Mononuclear cell (primary cell): Measurements from ENCODE around the gene FMO4. TPM values are rescaled to one million over a fixed set of nuclear protein-coding genes. Genes with fewer than 3 reads are reported as not detected.
"Not testable (repeated sequence)": the region's sequence is repeated elsewhere in the genome, so short reads cannot be mapped to it uniquely, and the experiment has no call there.

Experiments
- H3K27me3 ChIP-seq: 2 replicates; pipeline ENCODE4 v1.6.0; 2011; ENCODE audit warnings: low read length, control low read depth; ENCODE audit not compliant: insufficient read depth
- H3K4me1 ChIP-seq: 2 replicates; pipeline ENCODE4 v1.5.1; 2011; ENCODE audit warnings: mild to moderate bottlenecking, low read length, control low read depth; ENCODE audit not compliant: insufficient read depth
- H3K4me3 ChIP-seq: 2 replicates; pipeline ENCODE4 v1.5.1; 2011; ENCODE audit warnings: mild to moderate bottlenecking, low read length, moderate library complexity
- H3K9me3 ChIP-seq: 2 replicates; pipeline ENCODE4 v1.5.1; 2011; ENCODE audit warnings: low read depth, mild to moderate bottlenecking, control low read depth, low read length
- total RNA-seq: library from RNA; depleted of rRNA; stranded (reverse); fragments of >200 nt; gene quantifications from one replicate; pipeline ENCODE4 v1.2.3, GENCODE V29; 2012

FMO4 gene
- total RNA-seq, 1 donor, result 1.6 TPM

GRCh38 chr1:171299342-171299741 lies 14.6 kb upstream of the FMO4 start:
- Histone ChIP-seq H3K4me1 (no peaks in the 10 kb centered on the region), H3K4me3 (no peak overlapping the region), H3K9me3 (peaks cover 31% of the 10 kb centered on the region), H3K27me3 (peaks cover 9% of the 10 kb centered on the region)

GRCh38 chr1:171300401-171300800 lies 13.6 kb upstream of the FMO4 start:
- Histone ChIP-seq H3K4me1 (no peaks in the 10 kb centered on the region), H3K27me3 (peaks cover 9% of the 10 kb centered on the region), H3K4me3 (no peak overlapping the region), H3K9me3 (peaks cover 31% of the 10 kb centered on the region)

GRCh38 chr1:171310661-171311087 lies 3.3 kb upstream of the FMO4 start:
- Histone ChIP-seq H3K4me1 (peaks cover 7% of the 10 kb centered on the region), H3K9me3 (no peaks in the 10 kb centered on the region), H3K27me3 (no peaks in the 10 kb centered on the region), H3K4me3 (no peak overlapping the region)

- Histone ChIP-seq H3K9me3 (no peaks in the 10 kb centered on the region), H3K27me3 (no peaks in the 10 kb centered on the region), H3K4me3 (no peak overlapping the region), H3K4me1 (peaks cover 7% of the 10 kb centered on the region)
These were observed 2.0 kb upstream of the FMO4 start for GRCh38 chr1:171311771-171312558.

- Histone ChIP-seq H3K4me3 (no peak overlapping the region), H3K9me3 (no peaks in the 10 kb centered on the region), H3K27me3 (no peaks in the 10 kb centered on the region), H3K4me1 (peaks cover 7% of the 10 kb centered on the region)
These were observed 606 bp upstream of the FMO4 start for GRCh38 chr1:171313319-171313834.

- no peak overlapping the region for H3K4me3 ChIP-seq
- no peaks in the 10 kb centered on the region for H3K27me3 ChIP-seq
- no peaks in the 10 kb centered on the region for H3K4me1 ChIP-seq
- no peaks in the 10 kb centered on the region for H3K9me3 ChIP-seq
These were observed 15.3 kb downstream of the FMO4 start for GRCh38 chr1:171329251-171329650.

DNA sequence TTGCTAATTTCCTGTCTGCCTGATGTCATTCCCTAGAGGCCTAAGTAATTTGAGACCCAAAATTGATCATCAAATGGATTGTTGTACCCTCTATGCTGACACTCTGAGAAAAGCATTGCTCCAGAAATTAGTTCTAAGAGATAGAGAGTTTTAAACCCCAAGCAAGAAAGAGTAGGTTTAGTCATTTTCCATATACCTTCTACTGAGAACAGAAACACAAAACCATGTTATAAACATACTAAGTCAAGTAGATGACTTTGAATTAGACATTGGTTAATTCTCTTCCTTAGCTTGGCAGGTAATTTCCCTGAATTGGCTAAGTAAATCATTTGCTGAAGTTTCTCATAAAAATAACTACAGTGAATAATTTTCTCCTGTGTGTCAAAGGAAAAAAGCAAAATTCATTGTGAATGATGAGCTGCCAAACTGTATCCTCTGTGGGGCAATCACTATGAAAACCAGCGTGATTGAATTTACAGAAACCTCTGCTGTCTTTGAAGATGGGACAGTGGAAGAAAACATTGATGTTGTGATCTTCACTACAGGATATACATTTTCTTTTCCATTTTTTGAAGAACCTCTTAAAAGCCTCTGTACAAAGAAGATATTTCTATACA lies 20.1 kb downstream of the FMO4 start:
- Histone ChIP-seq H3K4me3 (no peak overlapping the region), H3K4me1 (no peaks in the 10 kb centered on the region), H3K9me3 (no peaks in the 10 kb centered on the region), H3K27me3 (no peaks in the 10 kb centered on the region)

GRCh38 chr1:171335964-171336363 lies 22.0 kb downstream of the FMO4 start:
- Histone ChIP-seq H3K4me1 (no peaks in the 10 kb centered on the region), H3K4me3 (no peak overlapping the region), H3K27me3 (no peaks in the 10 kb centered on the region), H3K9me3 (no peaks in the 10 kb centered on the region)

GRCh38 chr1:171339345-171339744 lies 25.4 kb downstream of the FMO4 start:
- not testable (repeated sequence) for H3K27me3 ChIP-seq, H3K4me3 ChIP-seq, H3K4me1 ChIP-seq, H3K9me3 ChIP-seq

- no peak overlapping the region for H3K4me3 ChIP-seq
These were observed 29.9 kb downstream of the FMO4 start for GRCh38 chr1:171343727-171344472.

DNA sequence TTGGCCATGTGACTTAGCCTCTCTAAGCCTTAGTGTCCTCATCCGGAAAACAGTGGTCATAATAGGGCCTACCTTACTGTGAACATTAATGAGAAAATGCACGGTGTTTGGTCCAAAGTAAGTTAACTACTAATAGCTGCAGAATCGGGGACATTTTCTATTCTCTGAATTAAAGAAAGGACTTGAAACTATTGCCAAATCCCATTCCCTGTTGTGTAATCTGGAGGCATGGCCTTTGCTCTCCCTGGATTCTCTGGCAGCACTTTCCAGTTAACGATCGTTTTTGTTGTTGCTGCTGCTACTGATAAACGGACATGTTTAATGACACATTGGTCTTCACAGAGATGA lies 30.5 kb downstream of the FMO4 start:
- Histone ChIP-seq H3K4me3 (no peak overlapping the region), H3K27me3 (no peaks in the 10 kb centered on the region), H3K9me3 (no peaks in the 10 kb centered on the region), H3K4me1 (no peaks in the 10 kb centered on the region)

More at GRCh38 chr1:171343727-171344472, 29.9 kb downstream of the FMO4 start:
- no peaks in the 10 kb centered on the region for H3K27me3 ChIP-seq
- no peaks in the 10 kb centered on the region for H3K9me3 ChIP-seq
- no peaks in the 10 kb centered on the region for H3K4me1 ChIP-seq

DNA sequence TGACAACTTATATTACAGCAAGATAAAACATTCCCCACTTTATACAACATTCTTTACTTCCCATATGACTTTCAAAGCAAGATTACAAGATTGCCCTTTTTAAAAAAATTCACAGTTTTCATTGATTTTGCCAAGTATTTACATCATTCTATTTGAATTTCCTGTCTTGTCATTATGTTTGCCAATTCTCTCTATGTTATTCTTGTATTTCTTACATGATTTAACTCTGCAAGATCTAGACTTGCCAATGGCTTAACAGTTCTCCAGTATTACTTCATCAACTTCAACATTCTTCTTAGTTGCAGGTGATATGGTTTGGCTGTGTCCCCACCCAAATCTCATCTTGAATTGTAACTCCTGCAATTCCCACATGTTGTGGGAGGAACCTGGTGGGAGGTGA lies 31.6 kb downstream of the FMO4 start:
- no peaks in the 10 kb centered on the region for H3K9me3 ChIP-seq
- no peak overlapping the region for H3K4me3 ChIP-seq
- no peaks in the 10 kb centered on the region for H3K4me1 ChIP-seq
- no peaks in the 10 kb centered on the region for H3K27me3 ChIP-seq

GRCh38 chr1:171346881-171347280 lies 32.9 kb downstream of the FMO4 start:
- Histone ChIP-seq H3K4me3 (no peak overlapping the region), H3K4me1 (no peaks in the 10 kb centered on the region), H3K9me3 (no peaks in the 10 kb centered on the region), H3K27me3 (no peaks in the 10 kb centered on the region)

DNA sequence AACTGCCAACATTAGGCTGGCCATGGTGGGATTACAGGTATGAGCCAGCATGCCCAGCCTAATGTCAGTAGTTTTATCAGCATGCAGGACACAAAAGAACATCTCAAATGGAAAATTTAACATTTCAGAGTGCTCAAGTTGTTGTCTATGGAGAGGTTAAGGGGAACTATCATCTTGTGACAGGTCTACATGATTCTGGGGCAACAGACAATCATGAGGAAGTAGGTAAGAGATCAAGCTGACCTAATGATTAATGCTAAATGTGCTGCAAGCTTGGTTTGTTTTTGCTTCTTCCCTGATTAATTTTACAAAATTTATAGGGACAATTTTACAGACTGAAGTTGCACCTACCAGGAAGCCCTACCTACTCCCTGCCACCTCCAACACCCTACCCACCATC lies 36.6 kb downstream of the FMO4 start:
- Histone ChIP-seq H3K4me1 (no peaks in the 10 kb centered on the region), H3K9me3 (no peaks in the 10 kb centered on the region), H3K27me3 (no peaks in the 10 kb centered on the region), H3K4me3 (no peak overlapping the region)

DNA sequence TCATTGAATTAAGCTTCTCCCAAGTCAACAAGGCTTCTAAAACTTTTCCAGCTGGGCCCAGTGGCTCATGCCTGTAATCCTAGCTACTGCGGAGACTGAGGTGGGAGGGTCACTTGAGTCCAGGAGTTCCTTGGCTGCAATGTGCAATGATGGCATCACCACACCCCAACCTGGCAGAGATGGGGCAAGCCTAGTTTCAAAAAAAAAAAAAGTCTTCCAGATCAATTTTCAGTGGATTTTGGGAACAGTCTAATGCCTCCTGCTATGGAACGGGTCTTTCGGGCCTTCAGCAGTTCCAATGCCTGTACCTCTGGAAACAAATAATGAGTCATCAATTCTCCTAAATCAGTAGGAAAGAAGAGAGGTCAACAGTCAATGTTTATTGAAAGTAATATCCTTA lies 38.0 kb downstream of the FMO4 start:
- no peaks in the 10 kb centered on the region for H3K27me3 ChIP-seq
- no peaks in the 10 kb centered on the region for H3K9me3 ChIP-seq
- no peaks in the 10 kb centered on the region for H3K4me1 ChIP-seq
- H3K4me3 ChIP-seq, result no peak overlapping the region
